ENCODE measurements around the gene AIFM2.
A peak's percentile ranks its signal among the peaks of the same experiment; 100 is the strongest.
"Not testable (repeated sequence)": the region's sequence is repeated elsewhere in the genome, so short reads cannot be mapped to it uniquely, and the experiment has no call there.

The AIFM2 gene

GRCh38 chr10:70121281-70121949, 11.2 kb downstream of the AIFM2 start:
- DNase-seq: no peak

GRCh38 chr10:70120417-70120816, 12.2 kb downstream of the AIFM2 start:
- no peak for DNase-seq

- DNase-seq: no peak
Measured at GRCh38 chr10:70119623-70120022, 13.0 kb downstream of the AIFM2 start.

GRCh38 chr10:70119197-70119596, 13.4 kb downstream of the AIFM2 start:
- DNase-seq: no peak

- no peak for DNase-seq
Measured at GRCh38 chr10:70118196-70118595, 14.4 kb downstream of the AIFM2 start.

- DNase-seq: no peak
Measured at GRCh38 chr10:70117646-70118045, 15.0 kb downstream of the AIFM2 start.

GRCh38 chr10:70115948-70116682, 16.5 kb downstream of the AIFM2 start:
- peak; percentile 7 for DNase-seq

- no peak for DNase-seq
Measured at GRCh38 chr10:70114902-70115301, 17.7 kb downstream of the AIFM2 start.

- no peak for DNase-seq
Measured at GRCh38 chr10:70112071-70112470, 20.6 kb downstream of the AIFM2 start.

- no peak for DNase-seq
Measured at GRCh38 chr10:70111496-70111895, 21.1 kb downstream of the AIFM2 start.

GRCh38 chr10:70109064-70109729, 23.4 kb downstream of the AIFM2 start:
- DNase-seq: no peak

- no peak for DNase-seq
Measured at GRCh38 chr10:70106958-70107791, 25.4 kb downstream of the AIFM2 start.

- no peak for DNase-seq
Measured at GRCh38 chr10:70101668-70102067, 31.0 kb downstream of the AIFM2 start.

GRCh38 chr10:70101068-70101562, 31.5 kb downstream of the AIFM2 start:
- DNase-seq: not testable (repeated sequence)

- no peak for DNase-seq
Measured at GRCh38 chr10:70098271-70098670, 34.4 kb downstream of the AIFM2 start.

- no peak for DNase-seq
Measured at GRCh38 chr10:70097459-70097858, 35.2 kb downstream of the AIFM2 start.

GRCh38 chr10:70096705-70097420, 35.8 kb downstream of the AIFM2 start:
- DNase-seq: no peak

GRCh38 chr10:70096016-70096704, 36.5 kb downstream of the AIFM2 start:
- DNase-seq: no peak

- no peak for DNase-seq
Measured at GRCh38 chr10:70094250-70094649, 38.4 kb downstream of the AIFM2 start.

GRCh38 chr10:70093335-70093944, 39.2 kb downstream of the AIFM2 start:
- no peak for DNase-seq

- DNase-seq: no peak
Measured at GRCh38 chr10:70092389-70092718, 40.3 kb downstream of the AIFM2 start.
